ENCODE results near the gene C4B.
A peak's percentile ranks its signal among the peaks of the same experiment; 100 is the strongest.

The C4B gene

DNA sequence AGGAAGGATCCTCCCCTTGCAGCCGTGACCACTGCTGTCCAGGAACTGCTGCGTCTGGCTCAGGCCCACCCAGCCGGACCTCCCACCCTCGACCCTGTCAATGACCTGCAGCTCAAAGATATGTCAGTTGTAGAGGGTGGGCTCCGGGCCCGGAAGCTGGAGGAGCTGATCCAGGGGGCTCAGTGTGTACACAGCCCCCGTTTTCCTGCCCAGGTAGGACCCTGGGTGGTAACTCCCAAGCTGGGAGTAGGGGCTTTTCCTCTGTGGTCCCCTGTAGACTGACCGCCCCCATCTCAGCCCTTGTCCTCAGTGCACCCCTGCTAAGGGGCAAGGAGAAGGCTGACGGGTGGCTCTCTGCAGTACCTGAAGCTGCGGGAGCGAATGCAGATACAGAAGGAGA is 46.3 kb upstream of the C4B start:
- H3K9me3 ChIP-seq (ENCODE audit: severe bottlenecking), result no peaks in the 10 kb centered on the region
- peaks cover 5% of the 10 kb centered on the region for H3K4me1 ChIP-seq (ENCODE audit: insufficient read depth, poor library complexity, severe bottlenecking)
- H3K27ac ChIP-seq (ENCODE audit: poor library complexity, severe bottlenecking), result no peak overlapping the region
- peaks cover 53% of the 10 kb centered on the region for H3K36me3 ChIP-seq (ENCODE audit: low read depth)
- no peak for ATAC-seq (ENCODE audit: low read depth)
- DNase-seq (ENCODE audit: low spot score), result no peak
- TF ChIP-seq, protein P1, sequence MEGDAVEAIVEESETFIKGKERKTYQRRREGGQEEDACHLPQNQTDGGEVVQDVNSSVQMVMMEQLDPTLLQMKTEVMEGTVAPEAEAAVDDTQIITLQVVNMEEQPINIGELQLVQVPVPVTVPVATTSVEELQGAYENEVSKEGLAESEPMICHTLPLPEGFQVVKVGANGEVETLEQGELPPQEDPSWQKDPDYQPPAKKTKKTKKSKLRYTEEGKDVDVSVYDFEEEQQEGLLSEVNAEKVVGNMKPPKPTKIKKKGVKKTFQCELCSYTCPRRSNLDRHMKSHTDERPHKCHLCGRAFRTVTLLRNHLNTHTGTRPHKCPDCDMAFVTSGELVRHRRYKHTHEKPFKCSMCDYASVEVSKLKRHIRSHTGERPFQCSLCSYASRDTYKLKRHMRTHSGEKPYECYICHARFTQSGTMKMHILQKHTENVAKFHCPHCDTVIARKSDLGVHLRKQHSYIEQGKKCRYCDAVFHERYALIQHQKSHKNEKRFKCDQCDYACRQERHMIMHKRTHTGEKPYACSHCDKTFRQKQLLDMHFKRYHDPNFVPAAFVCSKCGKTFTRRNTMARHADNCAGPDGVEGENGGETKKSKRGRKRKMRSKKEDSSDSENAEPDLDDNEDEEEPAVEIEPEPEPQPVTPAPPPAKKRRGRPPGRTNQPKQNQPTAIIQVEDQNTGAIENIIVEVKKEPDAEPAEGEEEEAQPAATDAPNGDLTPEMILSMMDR (IDR thresholded peaks at IDR 0.05; ENCODE audit: poor library complexity, severe bottlenecking), result no peak
- no peak overlapping the region for H3K4me3 ChIP-seq (ENCODE audit: severe bottlenecking)
- H3K27me3 ChIP-seq (ENCODE audit: insufficient read depth, poor library complexity, severe bottlenecking), result no peaks in the 10 kb centered on the region

- no peak for ATAC-seq (ENCODE audit: low read depth)
- TF ChIP-seq, protein P1 (IDR thresholded peaks at IDR 0.05; ENCODE audit: poor library complexity, severe bottlenecking), result no peak
- no peaks in the 10 kb centered on the region for H3K9me3 ChIP-seq (ENCODE audit: severe bottlenecking)
- no peak overlapping the region for H3K27ac ChIP-seq (ENCODE audit: poor library complexity, severe bottlenecking)
- H3K4me3 ChIP-seq (ENCODE audit: severe bottlenecking), result no peak overlapping the region
- H3K4me1 ChIP-seq (ENCODE audit: insufficient read depth, poor library complexity, severe bottlenecking), result peaks cover 5% of the 10 kb centered on the region
- peaks cover 46% of the 10 kb centered on the region for H3K36me3 ChIP-seq (ENCODE audit: low read depth)
- DNase-seq (ENCODE audit: low spot score), result no peak
- H3K27me3 ChIP-seq (ENCODE audit: insufficient read depth, poor library complexity, severe bottlenecking), result no peaks in the 10 kb centered on the region
Observed at GRCh38 chr6:31968791-31969711, 45.5 kb upstream of the C4B start.

DNA sequence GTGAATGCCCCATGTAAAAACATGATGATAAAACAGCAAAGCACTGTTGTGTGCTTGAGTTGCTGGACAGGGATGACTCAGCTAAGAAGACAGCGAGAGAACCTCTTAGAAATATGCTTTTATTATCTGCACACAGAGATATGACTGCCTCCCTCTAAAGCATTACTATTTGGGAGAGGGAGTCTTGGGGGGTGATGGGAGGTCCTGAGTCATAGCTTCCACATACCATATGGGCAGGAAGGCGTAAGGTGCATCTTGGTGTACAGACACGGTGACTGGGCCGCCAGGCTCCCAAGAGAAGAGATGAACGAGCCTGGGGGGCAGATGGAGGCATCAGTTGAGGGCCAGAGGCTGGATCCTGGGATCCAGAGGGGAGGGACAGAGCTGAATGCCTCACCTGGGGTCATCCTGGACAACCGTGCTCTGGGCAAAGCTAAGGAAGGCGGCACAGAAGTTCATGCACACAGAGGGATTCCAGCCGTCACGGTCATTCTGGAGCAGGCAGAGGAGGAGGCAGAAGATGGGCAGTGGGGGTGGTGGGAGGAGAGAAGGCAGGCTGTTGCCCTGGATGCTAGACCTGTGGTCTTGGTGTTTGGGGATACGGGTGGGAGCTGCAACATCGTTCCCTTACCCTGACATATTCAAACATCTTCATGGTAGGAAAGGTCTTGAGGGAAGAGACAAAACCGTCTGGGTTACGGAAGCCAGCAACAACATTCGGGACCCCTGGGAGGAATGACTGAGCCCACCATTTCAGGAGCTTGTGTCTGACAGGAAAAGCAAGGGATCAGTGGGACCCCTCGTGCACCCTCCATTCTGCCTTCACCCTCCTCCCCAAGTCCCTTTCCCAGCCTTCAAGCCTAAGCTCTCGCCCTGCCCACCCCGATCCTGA is 44.6 kb upstream of the C4B start:
- Histone ChIP-seq H3K36me3 (ENCODE audit: low read depth) (peaks cover 37% of the 10 kb centered on the region), H3K9me3 (ENCODE audit: severe bottlenecking) (no peaks in the 10 kb centered on the region), H3K27ac (ENCODE audit: poor library complexity, severe bottlenecking) (no peak overlapping the region), H3K4me3 (ENCODE audit: severe bottlenecking) (no peak overlapping the region), H3K4me1 (ENCODE audit: insufficient read depth, poor library complexity, severe bottlenecking) (peaks cover 5% of the 10 kb centered on the region), H3K27me3 (ENCODE audit: insufficient read depth, poor library complexity, severe bottlenecking) (no peaks in the 10 kb centered on the region)
- no peak for ATAC-seq (ENCODE audit: low read depth)
- no peak for DNase-seq (ENCODE audit: low spot score)
- TF ChIP-seq, protein P1 (IDR thresholded peaks at IDR 0.05; ENCODE audit: poor library complexity, severe bottlenecking), result no peak

- TF ChIP-seq, protein P1 (IDR thresholded peaks at IDR 0.05; ENCODE audit: poor library complexity, severe bottlenecking), result no peak
- Histone ChIP-seq H3K4me3 (ENCODE audit: severe bottlenecking) (peak overlapping the region; percentile 74), H3K27me3 (ENCODE audit: insufficient read depth, poor library complexity, severe bottlenecking) (no peaks in the 10 kb centered on the region), H3K36me3 (ENCODE audit: low read depth) (peaks cover 29% of the 10 kb centered on the region), H3K9me3 (ENCODE audit: severe bottlenecking) (no peaks in the 10 kb centered on the region), H3K27ac (ENCODE audit: poor library complexity, severe bottlenecking) (peak overlapping the region; percentile 87), H3K4me1 (ENCODE audit: insufficient read depth, poor library complexity, severe bottlenecking) (peaks cover 5% of the 10 kb centered on the region)
- DNase-seq (ENCODE audit: low spot score) (no peak), ATAC-seq (ENCODE audit: low read depth) (peak; percentile 3; the same call in 1 of the 3 replicates)
Observed at GRCh38 chr6:31970604-31971271, 43.9 kb upstream of the C4B start.
